IMR-90 (cell line): ENCODE measurements around the gene LAMB2. TPM values are rescaled to one million over a fixed set of nuclear protein-coding genes. Genes with fewer than 3 reads are reported as not detected.
A peak's percentile ranks its signal among the peaks of the same experiment; 100 is the strongest.

Experiments used
- ATAC-seq: fragments of 200-7000 bp; cut with Tn5 transposase; 2 replicates; pipeline ENCODE4 v1.9.1; 2020; ENCODE audit warnings: low read depth, mild to moderate bottlenecking, moderate library complexity
- BruUV-seq: library from RNA; stranded (reverse); fragments of 400-500 nt; replicated peaks from 2 replicates; lab custom pipeline; 2021; lab: Mats Ljungman, UMichigan
- CTCF ChIA-PET: fragments of 300-600 bp; formaldehyde crosslinking; extraction: SDS; loops from one replicate; lab custom pipeline; 2021; ENCODE audit warnings: antibody characterized with exemption; lab: Yijun Ruan, JAX
- POLR2A ChIA-PET: fragments of 300-600 bp; sonication (Branson Sonifier 250); formaldehyde crosslinking; loops from one replicate; lab custom pipeline; 2022; ENCODE audit warnings: antibody characterized with exemption; ENCODE audit not compliant: unreplicated experiment; lab: Charles Lee
- DNase-seq: peaks from one replicate; pipeline ENCODE4 v3.0.0; 2013
- H2AFZ ChIP-seq: replicated peaks from 2 replicates; pipeline ENCODE3; 2013; ENCODE audit warnings: low read length, mild to moderate bottlenecking; ENCODE audit not compliant: poor library complexity
- H2AK5ac ChIP-seq: 2 replicates; pipeline ENCODE4 v1.6.1; 2013; ENCODE audit warnings: low read depth, low read length, inconsistent platforms
- H2AK9ac ChIP-seq: replicated peaks from 2 replicates; pipeline ENCODE3; 2013; ENCODE audit warnings: mild to moderate bottlenecking, low read depth, low read length, moderate library complexity; ENCODE audit not compliant: poor library complexity
- H2BK120ac ChIP-seq: 2 replicates; pipeline ENCODE4 v1.6.1; 2013; ENCODE audit warnings: low read depth, low read length, inconsistent platforms
- H2BK15ac ChIP-seq: 3 replicates; pipeline ENCODE4 v1.6.1; 2013; ENCODE audit warnings: low read depth, low read length, inconsistent platforms
- H2BK20ac ChIP-seq: 2 replicates; pipeline ENCODE4 v1.6.1; 2013; ENCODE audit warnings: low read depth, mild to moderate bottlenecking, inconsistent platforms, low read length, moderate library complexity
- H2BK5ac ChIP-seq: 2 replicates; pipeline ENCODE4 v1.6.1; 2013; ENCODE audit warnings: mild to moderate bottlenecking, low read depth, low read length, inconsistent platforms; ENCODE audit not compliant: poor library complexity, severe bottlenecking
- H3K14ac ChIP-seq: replicated peaks from 2 replicates; pipeline ENCODE4 v1.6.1; 2013; ENCODE audit warnings: low read depth, low read length, inconsistent platforms
- H3K18ac ChIP-seq: 2 replicates; pipeline ENCODE4 v1.6.1; 2013; ENCODE audit warnings: low read depth, low read length, control low read depth
- H3K23ac ChIP-seq: 2 replicates; pipeline ENCODE4 v1.6.1; 2013; ENCODE audit warnings: low read depth, low read length, inconsistent platforms
- H3K27ac ChIP-seq: 2 replicates; pipeline ENCODE4 v1.5.1; 2013; ENCODE audit warnings: mild to moderate bottlenecking, control low read depth, low read length; ENCODE audit not compliant: insufficient read depth
- H3K27me3 ChIP-seq: 2 replicates; pipeline ENCODE4 v1.6.1; 2013; ENCODE audit warnings: low read length; ENCODE audit not compliant: control insufficient read depth, insufficient read depth
- H3K36me3 ChIP-seq: 2 replicates; pipeline ENCODE4 v1.6.1; 2013; ENCODE audit warnings: low read length, mixed read lengths; ENCODE audit not compliant: control insufficient read depth, insufficient read depth
- H3K4ac ChIP-seq: 2 replicates; pipeline ENCODE4 v1.6.1; 2013; ENCODE audit warnings: low read depth, low read length, inconsistent platforms
- H3K4me1 ChIP-seq: 2 replicates; pipeline ENCODE4 v1.6.1; 2013; ENCODE audit warnings: low read length, mixed read lengths; ENCODE audit not compliant: control insufficient read depth, insufficient read depth
- H3K4me2 ChIP-seq: 2 replicates; pipeline ENCODE4 v1.6.1; 2013; ENCODE audit warnings: low read depth, mild to moderate bottlenecking, control low read depth, low read length, moderate library complexity
- H3K4me3 ChIP-seq: 2 replicates; pipeline ENCODE4 v1.5.1; 2013; ENCODE audit warnings: low read depth, mild to moderate bottlenecking, control low read depth, low read length, moderate library complexity; ENCODE audit not compliant: insufficient read depth
- H3K56ac ChIP-seq: 2 replicates; pipeline ENCODE4 v1.6.1; 2013; ENCODE audit warnings: low read length, inconsistent platforms; ENCODE audit not compliant: insufficient read depth; ENCODE audit errors: extremely low read depth
- H3K79me1 ChIP-seq, 2 experiments: 2 replicates each; pipeline ENCODE4 v1.6.1; 2013; ENCODE audit warnings: low read length in 2 of 2, inconsistent platforms in 1 of 2, low read depth in 1 of 2
- H3K9ac ChIP-seq: 2 replicates; pipeline ENCODE4 v1.6.1; 2013; ENCODE audit warnings: low read depth, low read length, control low read depth
- H3K9me1 ChIP-seq: 2 replicates; pipeline ENCODE4 v1.6.1; 2013; ENCODE audit warnings: low read length, inconsistent platforms; ENCODE audit not compliant: insufficient read depth
- H3K9me3 ChIP-seq: 2 replicates; pipeline ENCODE4 v1.6.1; 2013; ENCODE audit warnings: low read length; ENCODE audit not compliant: control insufficient read depth, insufficient read depth
- H4K20me1 ChIP-seq: 2 replicates; pipeline ENCODE4 v1.6.1; 2013; ENCODE audit warnings: low read length, inconsistent platforms; ENCODE audit not compliant: insufficient read depth
- H4K5ac ChIP-seq: 2 replicates; pipeline ENCODE4 v1.6.1; 2013; ENCODE audit warnings: mild to moderate bottlenecking, low read depth, low read length, control low read depth
- H4K8ac ChIP-seq, 2 experiments: 2 replicates each; pipeline ENCODE4 v1.6.1; 2013; ENCODE audit warnings: low read depth in 2 of 2, low read length in 2 of 2, control low read depth in 1 of 2, inconsistent platforms in 1 of 2
- H4K91ac ChIP-seq: 2 replicates; pipeline ENCODE4 v1.6.1; 2013; ENCODE audit warnings: low read depth, low read length, inconsistent platforms; ENCODE audit not compliant: insufficient read depth
- MAZ ChIP-seq: IDR thresholded peaks from 2 replicates; pipeline ENCODE4 v1.6.1; 2012; ENCODE audit warnings: low read depth, mild to moderate bottlenecking, low read length, improper control_type of control experiment, moderate library complexity, borderline replicate concordance
- POLR2A ChIP-seq: IDR thresholded peaks from 2 replicates; pipeline ENCODE4 v1.6.1; 2012; ENCODE audit warnings: mild to moderate bottlenecking, low read depth, low read length
- WGBS, 2 experiments: methylation state at CpG; one replicate each; pipeline versions ENCODE4 v1.1.5 to v1.1.7; 2013; ENCODE audit warnings: missing lambda C conversion rate in 2 of 2; ENCODE audit not compliant: insufficient read length in 1 of 2; ENCODE audit errors: extremely low coverage in 2 of 2; 5-methylcytosine and 5-hydroxymethylcytosine counted together
- dilution Hi-C: fragments of 300-500 bp; cut with HindIII; formaldehyde crosslinking; loops from one replicate; pipeline ENCODE4 v1.14.3; 2018; ENCODE audit warnings: low sequenced_read_pairs; ENCODE audit not compliant: unreplicated experiment
- in situ Hi-C: fragments of 300-500 bp; cut with MboI; formaldehyde crosslinking; loops from 3 replicates; pipeline ENCODE4 v1.14.3; 2019; ENCODE audit warnings: low sequenced_read_pairs, inconsistent platforms, mixed read lengths
- intact Hi-C: fragments of 100-400 bp; cut with micrococcal nuclease; formaldehyde crosslinking; loops from 2 replicates; pipeline ENCODE4 v1.10.0; 2022
- polyA plus RNA-seq, 3 experiments: library from polyadenylated mRNA; depleted of rRNA; stranded (reverse); fragments of >200 nt; gene quantifications; 2 replicates each; pipeline ENCODE4 v1.2.3, GENCODE V29; 2012; ENCODE audit warnings: low replicate concordance in 1 of 3
- total RNA-seq: library from RNA; depleted of rRNA; stranded (reverse); fragments of >200 nt; gene quantifications from 2 replicates; pipeline ENCODE4 v1.2.3, GENCODE V29; 2012
- TF ChIP-seq, protein P1 (sequence below): conservative IDR thresholded peaks from 2 replicates; pipeline ENCODE4 v1.5.1; 2012; ENCODE audit warnings: mild to moderate bottlenecking, low read depth, low read length, improper control_type of control experiment

LAMB2 gene
- total and polyA plus RNA-seq, 2 of the 4 experiments (the other 2 are of a cell fraction), result 213 to 570 TPM

DNA sequence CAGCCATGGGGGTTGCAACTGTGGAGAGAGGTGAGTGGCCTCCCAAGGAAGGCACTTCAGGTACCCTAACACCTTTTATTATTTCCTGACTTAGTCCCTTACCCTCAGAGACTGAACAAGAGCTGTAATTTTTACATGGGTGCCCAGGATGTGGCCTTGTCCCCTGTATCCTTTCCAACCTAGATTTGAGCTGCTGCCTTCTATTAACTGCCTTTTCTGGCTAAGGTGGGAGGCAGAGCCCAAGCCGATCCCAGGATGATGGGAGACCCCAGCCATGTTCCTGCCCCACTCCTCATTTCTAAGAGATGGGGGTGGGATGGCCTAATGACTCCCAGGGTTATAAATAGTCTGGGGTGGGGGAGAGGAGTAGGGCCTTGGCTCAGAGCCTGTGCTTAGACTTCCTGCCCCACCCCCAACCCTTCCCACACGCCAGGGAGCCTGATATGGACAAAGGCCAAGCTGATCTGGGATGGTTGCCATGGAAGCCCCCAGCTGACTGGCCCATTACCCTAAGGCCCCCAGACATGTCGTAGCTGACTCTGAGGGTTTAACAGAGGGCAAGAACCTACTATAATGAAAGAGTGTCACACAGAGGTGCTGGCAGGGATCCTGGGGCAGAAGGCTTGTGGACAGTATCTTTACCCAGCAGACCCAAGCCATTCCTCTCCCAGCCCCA lies 40.4 kb upstream of the LAMB2 start:
- no peak for ATAC-seq
- Histone ChIP-seq H4K20me1 (no peaks in the 10 kb centered on the region), H3K4me2 (peak overlapping the region; percentile 81; the same call in 1 of the 2 replicates), H2AK5ac (peak overlapping the region; percentile 58), H4K91ac (0 out of 2 replicates have a peak overlapping the region, but pooled peaks have one; percentile 28), H3K9me3 (no peaks in the 10 kb centered on the region), H4K5ac (no peak overlapping the region), H2BK20ac (peak overlapping the region; percentile 20; the same call in 1 of the 2 replicates), H2BK5ac (peak overlapping the region; percentile 28), H2AFZ (peak overlapping the region; percentile 62), H2AK9ac (peak overlapping the region; percentile 96), H3K27me3 (no peaks in the 10 kb centered on the region), H2BK15ac (no peak overlapping the region), H3K4me1 (peaks cover 23% of the 10 kb centered on the region), H3K23ac (peak overlapping the region; percentile 53; the same call in 1 of the 2 replicates), H2BK120ac (no peak overlapping the region), H3K14ac (no peak overlapping the region; the same call in 1 of the 2 replicates), H3K36me3 (peaks cover 17% of the 10 kb centered on the region; the same call in 1 of the 2 replicates), H3K4ac (peak overlapping the region; percentile 48; the same call in 1 of the 2 replicates), H3K4me3 (no peak overlapping the region), H3K27ac (0 out of 2 replicates have a peak overlapping the region, but pooled peaks have one; percentile 14), H3K18ac (no peak overlapping the region), H4K8ac (peak overlapping the region in 1 of 2 experiments; percentile 48; a peak in 1 of 4 replicates), H3K79me1 (peaks cover 12 to 41% of the 10 kb centered on the region in 2 experiments; a peak in 3 of 4 replicates), H3K9ac (no peak overlapping the region), H3K56ac (no peak overlapping the region), H3K9me1 (peaks cover 24% of the 10 kb centered on the region)
- no CpG with 5 or more reads among the region's 3 CpGs for WGBS, 2 experiments
- POLR2A ChIA-PET, result no interaction called here
- BruUV-seq, result no TSS peak
- no peak for DNase-seq
- in situ Hi-C loops, result loop anchor here (25.0 kb wide), 1 partner anchor 264 kb away; the partner anchor contains the start of gene NICN1
- intact Hi-C loops, result loop anchor here (5.0 kb wide), 1 partner anchor 124 kb away; no protein-coding TSS in a partner anchor
- dilution Hi-C loops, result no loop called here
- TF ChIP-seq POLR2A (no peak), MAZ (no peak)
- TF ChIP-seq, protein P1, sequence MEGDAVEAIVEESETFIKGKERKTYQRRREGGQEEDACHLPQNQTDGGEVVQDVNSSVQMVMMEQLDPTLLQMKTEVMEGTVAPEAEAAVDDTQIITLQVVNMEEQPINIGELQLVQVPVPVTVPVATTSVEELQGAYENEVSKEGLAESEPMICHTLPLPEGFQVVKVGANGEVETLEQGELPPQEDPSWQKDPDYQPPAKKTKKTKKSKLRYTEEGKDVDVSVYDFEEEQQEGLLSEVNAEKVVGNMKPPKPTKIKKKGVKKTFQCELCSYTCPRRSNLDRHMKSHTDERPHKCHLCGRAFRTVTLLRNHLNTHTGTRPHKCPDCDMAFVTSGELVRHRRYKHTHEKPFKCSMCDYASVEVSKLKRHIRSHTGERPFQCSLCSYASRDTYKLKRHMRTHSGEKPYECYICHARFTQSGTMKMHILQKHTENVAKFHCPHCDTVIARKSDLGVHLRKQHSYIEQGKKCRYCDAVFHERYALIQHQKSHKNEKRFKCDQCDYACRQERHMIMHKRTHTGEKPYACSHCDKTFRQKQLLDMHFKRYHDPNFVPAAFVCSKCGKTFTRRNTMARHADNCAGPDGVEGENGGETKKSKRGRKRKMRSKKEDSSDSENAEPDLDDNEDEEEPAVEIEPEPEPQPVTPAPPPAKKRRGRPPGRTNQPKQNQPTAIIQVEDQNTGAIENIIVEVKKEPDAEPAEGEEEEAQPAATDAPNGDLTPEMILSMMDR, result no peak
- CTCF ChIA-PET, result interaction anchor here (0.5 kb wide), 1 partner anchor 457 kb away, joined by 8 read pairs; no protein-coding TSS in a partner anchor
